T-helper 2 cell treated with Interferon-gamma antibody and Interleukin-4, amounts not matched to agents 5 μg/mL and 100 μg/mL, for 36 hours (primary cell): ENCODE data around the gene CCR1.
"Not testable (repeated sequence)": the region's sequence is repeated elsewhere in the genome, so short reads cannot be mapped to it uniquely, and the experiment has no call there.

Source experiments
- DNase-seq: peaks from one replicate; pipeline ENCODE4 v3.0.0; 2021; ENCODE audit warnings: low spot score
- H3K27ac Mint-ChIP-seq: one replicate; pipeline ENCODE4 v1.8.0; 2021; ENCODE audit warnings: mild to moderate bottlenecking, mixed read lengths
- H3K27me3 Mint-ChIP-seq: one replicate; pipeline ENCODE4 v1.8.0; 2021; ENCODE audit warnings: low read depth, mixed read lengths
- H3K36me3 Mint-ChIP-seq: one replicate; pipeline ENCODE4 v1.8.0; 2021; ENCODE audit warnings: low read depth, mixed read lengths
- H3K4me1 Mint-ChIP-seq: one replicate; pipeline ENCODE4 v1.8.0; 2021; ENCODE audit warnings: low read depth, mixed read lengths
- H3K4me3 Mint-ChIP-seq: one replicate; pipeline ENCODE4 v1.8.0; 2022; ENCODE audit warnings: mild to moderate bottlenecking, moderate library complexity, mixed read lengths
- H3K9me3 Mint-ChIP-seq: one replicate; pipeline ENCODE4 v1.8.0; 2021; ENCODE audit warnings: mixed read lengths

Gene CCR1

DNA sequence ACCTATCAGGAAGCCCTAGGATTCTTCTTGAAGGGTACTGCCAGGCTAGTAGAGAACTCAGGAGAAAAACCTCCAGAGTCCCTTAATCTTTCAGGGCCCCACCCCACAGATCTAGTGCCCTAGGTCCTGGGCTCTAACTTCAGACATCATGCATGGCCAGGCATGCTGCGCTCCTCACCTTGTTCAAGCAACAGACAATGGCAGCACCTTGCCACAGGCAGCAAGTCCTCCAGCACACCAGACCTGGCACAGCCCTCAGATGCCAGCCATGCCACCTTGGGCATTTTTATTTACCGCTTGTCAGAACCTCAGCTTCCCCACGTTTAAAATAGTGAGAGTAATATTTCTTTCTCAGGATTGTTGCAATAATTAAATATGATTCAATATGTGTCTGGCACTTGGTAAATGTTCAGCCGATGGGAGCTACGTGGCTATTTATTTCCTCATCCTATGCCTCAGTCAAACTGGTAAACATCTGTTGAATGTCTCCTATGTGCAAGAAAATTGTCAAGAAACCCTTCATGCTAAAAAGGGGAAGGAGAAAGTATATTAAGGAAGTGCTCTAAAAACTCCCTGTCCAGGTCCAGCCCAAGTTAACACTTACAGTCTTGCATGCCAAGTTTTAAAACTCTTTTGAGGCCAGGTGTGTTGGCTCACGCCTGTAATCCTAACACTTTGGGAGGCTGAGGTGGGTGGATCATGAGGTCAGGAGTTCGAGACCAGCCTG is 14.5 kb upstream of the CCR1 start:
- Mint-ChIP-seq H3K4me3 (no peak overlapping the region), H3K27ac (no peak overlapping the region), H3K9me3 (peaks cover 11% of the 10 kb centered on the region), H3K36me3 (peaks cover 2% of the 10 kb centered on the region), H3K27me3 (peaks cover 77% of the 10 kb centered on the region), H3K4me1 (peaks cover 5% of the 10 kb centered on the region)
- no peak for DNase-seq

DNA sequence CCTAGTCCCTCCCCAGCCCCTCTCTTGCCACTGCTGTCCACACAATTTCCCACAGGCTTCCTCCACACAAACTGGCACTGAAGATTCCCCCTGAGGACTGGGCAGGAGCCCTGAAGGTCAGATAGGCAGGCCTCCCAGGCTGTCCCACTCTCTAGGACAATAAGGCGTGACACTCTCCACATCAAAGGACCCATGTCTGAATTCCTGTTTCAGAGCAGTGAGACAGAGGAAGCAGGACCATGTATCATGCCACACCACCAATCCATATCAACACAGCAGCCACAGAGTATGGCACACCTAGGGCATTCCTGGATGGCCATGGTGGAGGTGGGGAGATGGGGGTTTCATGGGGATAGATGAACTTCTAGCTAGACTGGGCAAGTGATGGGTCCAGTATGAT is 13.8 kb upstream of the CCR1 start:
- Mint-ChIP-seq H3K4me3 (no peak overlapping the region), H3K27ac (no peak overlapping the region), H3K27me3 (peaks cover 79% of the 10 kb centered on the region), H3K9me3 (peaks cover 11% of the 10 kb centered on the region), H3K4me1 (peaks cover 7% of the 10 kb centered on the region), H3K36me3 (peaks cover 2% of the 10 kb centered on the region)
- no peak for DNase-seq

- H3K4me3 Mint-ChIP-seq, result no peak overlapping the region
- H3K4me1 Mint-ChIP-seq, result peaks cover 9% of the 10 kb centered on the region
- DNase-seq, result no peak
- H3K27ac Mint-ChIP-seq, result no peak overlapping the region
- H3K9me3 Mint-ChIP-seq, result peaks cover 8% of the 10 kb centered on the region
- H3K27me3 Mint-ChIP-seq, result peaks cover 81% of the 10 kb centered on the region
- H3K36me3 Mint-ChIP-seq, result peaks cover 2% of the 10 kb centered on the region
Observed at GRCh38 chr3:46221391-46221790, 13.3 kb upstream of the CCR1 start.

- Mint-ChIP-seq H3K27ac (no peak overlapping the region), H3K4me3 (no peak overlapping the region), H3K27me3 (peaks cover 75% of the 10 kb centered on the region), H3K9me3 (peaks cover 4% of the 10 kb centered on the region), H3K4me1 (peaks cover 12% of the 10 kb centered on the region), H3K36me3 (peaks cover 2% of the 10 kb centered on the region)
- no peak for DNase-seq
Observed at GRCh38 chr3:46218196-46218709, 10.1 kb upstream of the CCR1 start.

DNA sequence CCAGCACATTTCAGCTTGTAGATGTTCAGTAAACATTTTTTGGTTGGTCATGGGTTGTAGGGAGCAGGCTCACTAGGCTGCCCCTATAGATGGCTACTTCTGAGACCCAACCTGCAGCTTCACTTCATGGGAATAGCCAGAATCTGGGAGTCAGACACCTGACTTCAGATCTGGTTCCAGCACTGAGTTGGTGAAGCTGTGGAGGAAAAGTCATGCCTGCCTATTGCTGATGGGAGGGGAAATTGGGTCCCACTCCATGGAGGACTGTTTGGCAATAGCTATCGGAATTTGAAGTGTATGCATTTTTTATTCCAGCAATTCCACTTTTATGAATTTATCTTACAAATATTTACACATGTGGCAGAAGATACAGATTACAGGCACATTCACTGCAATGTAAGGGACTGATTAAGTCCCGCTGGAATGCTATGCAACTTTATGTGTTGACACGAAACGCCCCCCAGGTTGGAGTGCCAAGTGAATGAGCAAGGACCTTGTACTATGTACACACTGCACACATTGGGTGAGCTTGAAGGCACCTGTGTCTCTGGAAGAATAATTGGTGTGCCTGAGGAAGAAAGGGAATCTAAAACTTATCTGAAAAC is 7.8 kb upstream of the CCR1 start:
- Mint-ChIP-seq H3K36me3 (peaks cover 2% of the 10 kb centered on the region), H3K9me3 (peaks cover 4% of the 10 kb centered on the region), H3K27me3 (peaks cover 58% of the 10 kb centered on the region), H3K4me3 (no peak overlapping the region), H3K27ac (no peak overlapping the region), H3K4me1 (peaks cover 12% of the 10 kb centered on the region)
- no peak for DNase-seq

GRCh38 chr3:46214751-46215352 is 6.7 kb upstream of the CCR1 start:
- peaks cover 2% of the 10 kb centered on the region for H3K36me3 Mint-ChIP-seq
- H3K27me3 Mint-ChIP-seq, result peaks cover 47% of the 10 kb centered on the region
- H3K27ac Mint-ChIP-seq, result no peak overlapping the region
- no peak for DNase-seq
- H3K4me3 Mint-ChIP-seq, result no peak overlapping the region
- H3K9me3 Mint-ChIP-seq, result peaks cover 3% of the 10 kb centered on the region
- peaks cover 12% of the 10 kb centered on the region for H3K4me1 Mint-ChIP-seq

DNA sequence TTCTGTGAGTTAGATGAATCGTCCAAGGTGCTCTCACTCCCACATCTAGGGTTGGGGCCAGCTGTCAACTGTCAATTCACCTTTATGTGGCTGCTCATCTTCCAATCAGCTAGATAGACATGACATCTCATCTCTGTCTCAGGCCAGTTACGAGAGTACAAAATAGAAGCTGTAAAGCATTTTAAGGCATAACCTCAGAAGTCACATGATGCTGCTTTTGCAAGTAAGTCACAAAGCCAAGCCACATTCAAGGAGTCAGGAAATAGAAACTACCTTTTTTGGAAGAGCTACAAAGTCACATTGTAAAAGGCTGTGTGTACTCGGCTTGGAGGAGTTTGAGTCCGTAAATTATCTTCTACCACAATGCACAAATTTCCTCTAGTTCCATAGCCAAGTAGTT is 5.1 kb upstream of the CCR1 start:
- H3K9me3 Mint-ChIP-seq, result no peaks in the 10 kb centered on the region
- H3K4me3 Mint-ChIP-seq, result no peak overlapping the region
- peaks cover 36% of the 10 kb centered on the region for H3K27me3 Mint-ChIP-seq
- peaks cover 23% of the 10 kb centered on the region for H3K4me1 Mint-ChIP-seq
- DNase-seq, result peak; percentile 18
- no peak overlapping the region for H3K27ac Mint-ChIP-seq
- peaks cover 2% of the 10 kb centered on the region for H3K36me3 Mint-ChIP-seq

DNA sequence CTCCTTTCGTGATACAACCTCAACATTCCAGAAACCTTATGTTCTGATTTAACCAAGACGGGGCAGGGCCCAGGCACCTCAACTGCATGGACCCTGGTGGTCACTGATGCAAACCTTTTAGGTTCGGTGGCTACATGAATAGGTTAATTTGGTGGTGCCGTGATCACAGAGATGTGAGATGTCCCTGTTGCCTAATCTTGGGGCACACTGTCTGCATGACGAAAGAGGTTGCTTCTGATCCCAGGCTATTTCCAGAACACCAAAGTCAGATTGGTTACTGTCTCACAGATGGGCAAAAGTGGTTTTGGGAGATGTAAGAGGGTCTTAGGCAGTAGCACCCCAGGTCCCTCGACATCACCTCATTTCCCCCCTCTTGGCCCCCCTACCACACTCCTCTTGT is 4.0 kb upstream of the CCR1 start:
- no peak overlapping the region for H3K4me3 Mint-ChIP-seq
- no peaks in the 10 kb centered on the region for H3K9me3 Mint-ChIP-seq
- H3K4me1 Mint-ChIP-seq, result peaks cover 22% of the 10 kb centered on the region
- H3K27me3 Mint-ChIP-seq, result peaks cover 25% of the 10 kb centered on the region
- no peak for DNase-seq
- H3K27ac Mint-ChIP-seq, result no peak overlapping the region
- peaks cover 1% of the 10 kb centered on the region for H3K36me3 Mint-ChIP-seq

- DNase-seq, result no peak
- Mint-ChIP-seq H3K27me3 (peaks cover 12% of the 10 kb centered on the region), H3K36me3 (peaks cover 1% of the 10 kb centered on the region), H3K27ac (no peak overlapping the region), H3K4me3 (no peak overlapping the region), H3K4me1 (peaks cover 25% of the 10 kb centered on the region), H3K9me3 (no peaks in the 10 kb centered on the region)
Observed at GRCh38 chr3:46209746-46210470, 1.8 kb upstream of the CCR1 start.

GRCh38 chr3:46209053-46209452 is 940 bp upstream of the CCR1 start:
- peak overlapping the region; percentile 23 for H3K27ac Mint-ChIP-seq
- no peak overlapping the region for H3K4me3 Mint-ChIP-seq
- peaks cover 14% of the 10 kb centered on the region for H3K27me3 Mint-ChIP-seq
- H3K36me3 Mint-ChIP-seq, result peaks cover 1% of the 10 kb centered on the region
- no peaks in the 10 kb centered on the region for H3K9me3 Mint-ChIP-seq
- no peak for DNase-seq
- peaks cover 24% of the 10 kb centered on the region for H3K4me1 Mint-ChIP-seq

- Mint-ChIP-seq H3K4me3 (peak overlapping the region; percentile 58), H3K27me3 (peaks cover 18% of the 10 kb centered on the region), H3K4me1 (peaks cover 24% of the 10 kb centered on the region)
- H3K27ac Mint-ChIP-seq, DNase-seq, H3K36me3 Mint-ChIP-seq, H3K9me3 Mint-ChIP-seq: not testable (repeated sequence)
Observed at GRCh38 chr3:46207514-46207913, 599 bp downstream of the CCR1 start.

GRCh38 chr3:46206282-46207015 is 1.7 kb downstream of the CCR1 start:
- no peak for DNase-seq
- H3K27me3 Mint-ChIP-seq, result peaks cover 18% of the 10 kb centered on the region
- H3K9me3 Mint-ChIP-seq, result no peaks in the 10 kb centered on the region
- H3K36me3 Mint-ChIP-seq, result peaks cover 4% of the 10 kb centered on the region
- peaks cover 24% of the 10 kb centered on the region for H3K4me1 Mint-ChIP-seq
- no peak overlapping the region for H3K27ac Mint-ChIP-seq
- H3K4me3 Mint-ChIP-seq, result peak overlapping the region; percentile 58

GRCh38 chr3:46205286-46205960 is 2.7 kb downstream of the CCR1 start:
- no peak overlapping the region for H3K4me3 Mint-ChIP-seq
- peaks cover 19% of the 10 kb centered on the region for H3K27me3 Mint-ChIP-seq
- DNase-seq, result no peak
- H3K27ac Mint-ChIP-seq, result no peak overlapping the region
- H3K9me3 Mint-ChIP-seq, result no peaks in the 10 kb centered on the region
- peaks cover 4% of the 10 kb centered on the region for H3K36me3 Mint-ChIP-seq
- H3K4me1 Mint-ChIP-seq, result peaks cover 24% of the 10 kb centered on the region
